Adrenal gland (tissue), 12 donors: ENCODE data around the gene ITPK1. TPM values are rescaled to one million over a fixed set of nuclear protein-coding genes. Genes with fewer than 3 reads are reported as not detected.
"Not testable (repeated sequence)": the region's sequence is repeated elsewhere in the genome, so short reads cannot be mapped to it uniquely, and the experiment has no call there.

Experiments
- DNase-seq, 7 donors: peaks; one replicate each; pipeline ENCODE4 v3.0.0-alpha.2; 2019 to 2020
- H3K27ac ChIP-seq, 5 donors: fragments of 200-600 bp; sonication (generic) in 4 of 5; 1 replicate in 3 of 5; 2 replicates in 2 of 5; pipeline versions ENCODE4 v1.5.1 to v1.8.0; 2016 to 2020; ENCODE audit warnings: mild to moderate bottlenecking in 1 of 5
- H3K27me3 ChIP-seq: fragments of 200-600 bp; 2 replicates; pipeline ENCODE4 v1.8.0; 2021
- H3K36me3 ChIP-seq, 2 donors: fragments of 200-600 bp; replicated peaks in 1 of 2; 1 replicate in 1 of 2; 2 replicates in 1 of 2; pipeline versions ENCODE4 v1.5.1 to v1.8.0; 2018 to 2022
- H3K4me1 ChIP-seq, 2 donors: fragments of 200-600 bp; replicated peaks in 1 of 2; 1 replicate in 1 of 2; 2 replicates in 1 of 2; pipeline versions ENCODE4 v1.5.1 to v1.8.0; 2018 to 2021
- H3K4me3 ChIP-seq, 4 donors: fragments of 200-600 bp; sonication (generic) in 3 of 4; one replicate each; pipeline ENCODE4 v1.5.1; 2016 to 2018
- H3K9me3 ChIP-seq, 3 donors: fragments of 200-600 bp; sonication (generic) in 1 of 3; replicated peaks in 1 of 3; 1 replicate in 2 of 3; 2 replicates in 1 of 3; pipeline versions ENCODE4 v1.5.1 to v1.8.0; 2016 to 2021
- CTCF ChIP-seq, 6 experiments: fragments of 450-650 bp in 4 of 6; fragments of 200-600 bp in 2 of 6; sonication (generic) in 1 of 6; IDR thresholded peaks; 1 replicate in 5 of 6; 2 replicates in 1 of 6; pipeline versions ENCODE4 v1.5.1 to v1.8.0; 2016 to 2021; ENCODE audit warnings: antibody characterized with exemption in 6 of 6, mild to moderate bottlenecking in 2 of 6, moderate library complexity in 1 of 6
- POLR2A ChIP-seq, 2 donors: fragments of 450-650 bp; IDR thresholded peaks; one replicate each; pipeline ENCODE4 v1.6.1; 2017; ENCODE audit warnings: antibody characterized with exemption in 2 of 2, mild to moderate bottlenecking in 2 of 2, moderate library complexity in 1 of 2
- WGBS, 4 donors: extraction: QIAGEN DNeasy Blood & Tissue Kit in 2 of 4; methylation state at CpG; one replicate each; pipeline versions ENCODE4 v1.1.5 to v1.1.7; 2013 to 2017; 5-methylcytosine and 5-hydroxymethylcytosine counted together
- intact Hi-C, 2 donors: fragments of 100-400 bp; cut with DNase I; formaldehyde crosslinking; loops; one replicate each; pipeline versions ENCODE4 v1.14.1 to v1.15.0; 2022 to 2023
- polyA plus RNA-seq, 3 donors: library from polyadenylated mRNA; stranded (reverse); fragments of 200-250 nt in 2 of 3; fragments of 350-450 nt in 1 of 3; fragmentation: Illumina TruSeq in 1 of 3; extraction: RNeasy Lipid Tissue Mini Kit (QIAGEN cat#74804) in 1 of 3; gene quantifications; one replicate each; pipeline ENCODE4 v1.2.3, GENCODE V29; 2013 to 2014
- total RNA-seq, 9 donors: library from RNA; depleted of rRNA in 4 of 9; stranded (reverse); fragments of >200 nt in 4 of 9; fragments of 120-200 nt in 1 of 9; fragmentation: NEBNext Ultra II Directional in 1 of 9; extraction: Animal tissue kit (Norgen Biotek cat#: 25700) in 1 of 9; gene quantifications; one replicate each; pipeline versions ENCODE4 v1.1.0 to v1.2.4, GENCODE V29; 2013 to 2023
- donor health status: healthy with polysubstance abuse.
- donor health status: Bipolar disorder and iron deficiency.
- donor health status: DM: yes; HTN: yes; CAD: no.
- donor health status: DM: no; HTN: no; CAD: no.
- donor health status: DM: no; HTN: no; CAD: no.
- donor health status: DM: yes; HTN: yes; CAD: no.

The ITPK1 gene
- total and polyA plus RNA-seq, 12 donors: 28.1 to 182 (median 49.2) TPM

DNA sequence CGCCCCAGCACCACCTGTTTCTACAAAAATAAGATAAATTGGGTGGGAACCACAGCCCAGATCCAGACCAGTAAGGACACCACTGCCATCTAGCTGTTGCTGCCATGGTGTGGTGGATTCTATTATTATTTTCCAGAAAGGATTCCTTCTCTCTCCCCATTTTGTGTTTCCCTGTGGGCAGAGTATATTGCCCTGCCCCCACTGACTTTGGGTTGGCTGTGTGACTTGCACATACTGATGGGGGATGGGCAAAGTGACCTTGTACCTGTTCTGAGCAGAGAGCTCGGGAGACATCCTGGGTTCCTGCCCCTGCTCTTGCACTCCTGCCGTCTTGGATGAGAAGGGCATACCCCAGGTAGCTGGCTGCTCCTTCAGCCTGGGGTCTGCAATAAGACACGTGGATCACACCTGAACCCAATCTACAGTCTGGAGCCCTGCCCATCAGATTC is 44.7 kb upstream of the ITPK1 start:
- Histone ChIP-seq H3K9me3 (no peaks in the 10 kb centered on the region), H3K36me3 (no peaks in the 10 kb centered on the region), H3K4me3 (no peak overlapping the region), H3K4me1 (no peaks in the 10 kb centered on the region), H3K27me3 (no peaks in the 10 kb centered on the region), H3K27ac (no peak overlapping the region)
- TF ChIP-seq POLR2A (IDR thresholded peaks at IDR 0.05): no peak
- TF ChIP-seq CTCF (IDR thresholded peaks at IDR 0.05): peak in 5 of 6 experiments; percentile 22 to 37 (median 27)
- peak in 2 of 7 donors; percentile 16 to 43 for DNase-seq
- intact Hi-C loops: no loop called here
- WGBS, 4 donors: 7 to 41% (median 25%) methylated on average over 2 to 4 of the region's 4 CpGs

DNA sequence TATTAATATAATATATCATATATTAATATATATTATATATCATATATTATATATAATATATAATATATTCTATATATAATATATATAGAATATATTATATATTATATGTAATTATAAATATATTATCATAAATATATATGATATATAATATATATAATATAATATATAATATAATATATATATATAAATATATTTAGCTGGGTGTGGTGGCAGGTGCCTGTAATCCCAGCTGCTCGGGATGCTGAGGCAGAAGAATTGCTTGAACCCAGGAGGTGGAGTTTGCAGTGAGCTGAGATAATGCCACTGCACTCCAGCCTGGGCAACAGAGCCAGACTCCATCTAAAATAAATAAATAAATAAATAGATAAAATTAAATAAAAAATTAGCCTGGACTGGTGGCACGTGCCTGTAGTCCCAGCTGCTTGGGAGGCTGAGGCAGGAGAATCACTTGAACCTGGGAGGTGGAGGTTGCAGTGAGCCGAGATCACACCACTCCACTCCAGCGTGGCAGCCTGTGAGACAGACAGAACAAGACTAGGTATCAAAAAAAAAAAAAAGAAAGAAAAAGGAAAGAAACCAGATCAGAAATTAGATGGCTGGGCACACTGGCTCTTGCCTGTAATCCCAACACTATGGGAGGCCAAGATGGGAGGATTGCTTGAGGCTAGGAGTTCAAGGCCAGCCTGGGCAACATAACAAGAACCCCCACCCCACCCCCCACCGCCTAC is 44.1 kb upstream of the ITPK1 start:
- H3K4me3 ChIP-seq, H3K36me3 ChIP-seq, H3K27me3 ChIP-seq, H3K27ac ChIP-seq, intact Hi-C loops, H3K4me1 ChIP-seq, H3K9me3 ChIP-seq, DNase-seq: not testable (repeated sequence)
- 57 to 69% (median 63%) methylated on average over 5 of the region's 5 CpGs for WGBS, 4 donors

- H3K9me3 ChIP-seq, H3K36me3 ChIP-seq, H3K4me1 ChIP-seq, H3K27ac ChIP-seq, intact Hi-C loops, H3K4me3 ChIP-seq, DNase-seq, H3K27me3 ChIP-seq: not testable (repeated sequence)
- 91 to 95% (median 92%) methylated on average over 7 of the region's 7 CpGs for WGBS, 4 donors
Measured at GRCh38 chr14:93158349-93158748, 42.6 kb upstream of the ITPK1 start.

GRCh38 chr14:93156693-93157369 is 41.1 kb upstream of the ITPK1 start:
- no peak overlapping the region for H3K27ac ChIP-seq
- H3K9me3 ChIP-seq: no peaks in the 10 kb centered on the region
- no peak for DNase-seq
- 73 to 90% (median 86%) methylated on average over 7 to 8 of the region's 8 CpGs for WGBS, 4 donors
- no peaks in the 10 kb centered on the region for H3K36me3 ChIP-seq
- intact Hi-C loops: no loop called here
- TF ChIP-seq CTCF (IDR thresholded peaks at IDR 0.05) (no peak), POLR2A (IDR thresholded peaks at IDR 0.05) (no peak)
- no peaks in the 10 kb centered on the region for H3K27me3 ChIP-seq
- H3K4me3 ChIP-seq: no peak overlapping the region
- no peaks in the 10 kb centered on the region for H3K4me1 ChIP-seq

DNA sequence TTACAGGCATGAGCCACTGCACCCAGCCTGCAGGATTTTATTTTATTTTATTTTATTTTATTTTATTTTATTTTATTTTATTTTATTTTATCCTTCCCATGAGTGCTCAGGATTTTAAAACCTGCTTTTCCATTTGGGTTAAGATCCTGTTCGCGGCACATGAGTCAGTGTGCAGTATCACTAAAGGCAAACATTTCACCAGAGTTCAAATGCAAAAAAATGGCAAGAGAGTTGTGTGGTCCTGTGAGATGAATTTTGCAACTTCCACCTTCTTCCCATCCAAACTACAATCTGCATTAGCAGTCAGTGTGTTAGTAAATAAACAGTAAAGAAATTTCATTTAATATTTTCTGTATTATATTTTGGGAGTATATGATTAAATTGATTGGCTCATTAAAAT is 39.9 kb upstream of the ITPK1 start:
- H3K36me3 ChIP-seq: no peaks in the 10 kb centered on the region
- intact Hi-C loops: no loop called here
- H3K4me3 ChIP-seq: no peak overlapping the region
- no peak for TF ChIP-seq CTCF (IDR thresholded peaks at IDR 0.05)
- no peak for TF ChIP-seq POLR2A (IDR thresholded peaks at IDR 0.05)
- H3K27ac ChIP-seq: no peak overlapping the region
- H3K9me3 ChIP-seq: no peaks in the 10 kb centered on the region
- WGBS, 4 donors: 70 to 87% (median 78%) methylated on average over 2 of the region's 2 CpGs
- H3K27me3 ChIP-seq: no peaks in the 10 kb centered on the region
- no peak for DNase-seq
- H3K4me1 ChIP-seq: peaks cover 0 to 9% of the 10 kb centered on the region in 2 donors
